A673 (cell line): Measurements from ENCODE around the gene KCNQ1. TPM values are rescaled to one million over a fixed set of nuclear protein-coding genes. Genes with fewer than 3 reads are reported as not detected.

Experiments used
- BruUV-seq: library from RNA; stranded (reverse); fragments of 400-500 nt; replicated peaks from 2 replicates; lab custom pipeline; 2021; lab: Mats Ljungman, UMichigan
- CTCF ChIA-PET: fragments of 300-600 bp; sonication (Branson Sonifier 250); formaldehyde crosslinking; loops from one replicate; lab custom pipeline; 2022; ENCODE audit warnings: antibody characterized with exemption; lab: Charles Lee
- POLR2A ChIA-PET: fragments of 300-600 bp; sonication (Branson Sonifier 250); formaldehyde crosslinking; loops from one replicate; lab custom pipeline; 2022; ENCODE audit warnings: antibody characterized with exemption; ENCODE audit not compliant: low non-redundant PET; lab: Charles Lee
- DNase-seq: peaks from one replicate; pipeline ENCODE4 v3.0.0-alpha.2; 2015; ENCODE audit warnings: low spot score
- H3K27ac ChIP-seq: fragments of 200-600 bp; sonication (generic); 2 replicates; pipeline ENCODE4 v1.5.1; 2016; ENCODE audit warnings: mixed run types, low read depth, mild to moderate bottlenecking, mixed read lengths, antibody characterized with exemption, low read length; ENCODE audit not compliant: poor library complexity, severe bottlenecking
- H3K27me3 ChIP-seq: fragments of 200-600 bp; sonication (generic); replicated peaks from 2 replicates; pipeline ENCODE4 v1.6.1; 2017; ENCODE audit warnings: mixed run types, low read depth, mild to moderate bottlenecking, mixed read lengths, antibody characterized with exemption, low read length; ENCODE audit not compliant: insufficient read depth, poor library complexity
- H3K36me3 ChIP-seq: fragments of 200-600 bp; sonication (generic); 2 replicates; pipeline ENCODE4 v1.6.1; 2016; ENCODE audit warnings: mixed run types, mild to moderate bottlenecking, mixed read lengths, antibody characterized with exemption, low read length; ENCODE audit not compliant: insufficient read depth, poor library complexity, severe bottlenecking
- H3K4me1 ChIP-seq: fragments of 200-600 bp; sonication (generic); 2 replicates; pipeline ENCODE4 v1.6.1; 2017; ENCODE audit warnings: mixed run types, mild to moderate bottlenecking, mixed read lengths, antibody characterized with exemption, low read length; ENCODE audit not compliant: insufficient read depth, poor library complexity, severe bottlenecking
- H3K4me3 ChIP-seq: fragments of 200-600 bp; sonication (generic); 2 replicates; pipeline ENCODE4 v1.5.1; 2016; ENCODE audit warnings: low read depth, mixed run types, mild to moderate bottlenecking, mixed read lengths, low read length; ENCODE audit not compliant: poor library complexity, severe bottlenecking
- H3K9me3 ChIP-seq: fragments of 200-600 bp; sonication (generic); 2 replicates; pipeline ENCODE4 v1.6.1; 2016; ENCODE audit warnings: mixed run types, low read depth, mild to moderate bottlenecking, mixed read lengths, antibody characterized with exemption, low read length; ENCODE audit not compliant: poor library complexity, severe bottlenecking
- EZH2 ChIP-seq: fragments of 200-600 bp; sonication (generic); IDR thresholded peaks from 2 replicates; pipeline ENCODE4 v1.6.1; 2017; ENCODE audit warnings: borderline replicate concordance, low read depth, mild to moderate bottlenecking, mixed read lengths, antibody characterized with exemption, low read length; ENCODE audit not compliant: poor library complexity, severe bottlenecking
- intact Hi-C: fragments of 100-400 bp; cut with micrococcal nuclease; formaldehyde crosslinking; loops from one replicate; pipeline ENCODE4 v1.10.0; 2022; ENCODE audit not compliant: unreplicated experiment
- total RNA-seq: library from RNA; stranded (reverse); gene quantifications from 2 replicates; pipeline ENCODE4 v1.2.3, GENCODE V29; 2021
- TF ChIP-seq, protein P1 (sequence below): fragments of 300-800, 200-600 bp; sonication (generic); conservative IDR thresholded peaks from 2 replicates; pipeline ENCODE4 v1.5.1; 2017; ENCODE audit warnings: low read depth, mild to moderate bottlenecking, antibody characterized with exemption, low read length, moderate library complexity, mixed read lengths

Gene KCNQ1
- total RNA-seq, 1 experiment from 2014 or later = not detected

DNA sequence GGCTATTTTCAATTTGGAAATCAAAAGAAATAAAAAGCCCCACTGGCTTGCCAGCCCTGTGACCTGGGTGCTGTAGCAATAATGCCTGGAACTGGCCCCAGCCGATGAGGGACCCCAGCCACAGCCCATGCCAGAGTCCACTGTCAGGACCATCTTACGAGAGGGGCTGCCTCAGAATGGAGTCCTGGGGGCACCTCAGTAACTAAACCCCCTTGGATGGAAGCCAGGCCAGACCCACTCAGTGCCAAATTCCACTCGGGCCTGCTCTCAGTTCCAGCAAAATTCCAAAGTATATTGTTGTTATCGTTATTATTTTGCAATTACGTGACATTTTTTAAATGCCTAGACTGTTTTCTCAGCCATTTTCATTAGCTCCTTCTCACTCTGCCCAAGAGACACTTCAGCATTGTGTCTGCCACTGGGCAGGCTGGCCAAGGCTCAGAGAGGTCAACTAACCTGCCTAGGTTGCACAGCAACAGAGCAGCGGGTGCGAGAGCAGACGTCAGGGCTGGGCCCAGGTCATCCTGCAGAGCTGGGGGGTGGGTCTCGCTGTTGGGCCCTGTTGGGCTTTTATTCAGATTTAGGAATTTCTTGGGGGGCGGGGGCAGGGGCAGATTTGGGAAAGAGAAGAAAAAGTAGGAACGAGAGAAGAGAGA is 421.2 kb downstream of the KCNQ1 start:
- Histone ChIP-seq H3K27ac (no peak overlapping the region), H3K36me3 (no peaks in the 10 kb centered on the region), H3K4me1 (no peaks in the 10 kb centered on the region), H3K27me3 (peaks cover 43% of the 10 kb centered on the region), H3K4me3 (no peak overlapping the region), H3K9me3 (no peaks in the 10 kb centered on the region)
- no TSS peak for BruUV-seq
- ChIA-PET POLR2A (no interaction called here), CTCF (no interaction called here)
- TF ChIP-seq, protein P1, sequence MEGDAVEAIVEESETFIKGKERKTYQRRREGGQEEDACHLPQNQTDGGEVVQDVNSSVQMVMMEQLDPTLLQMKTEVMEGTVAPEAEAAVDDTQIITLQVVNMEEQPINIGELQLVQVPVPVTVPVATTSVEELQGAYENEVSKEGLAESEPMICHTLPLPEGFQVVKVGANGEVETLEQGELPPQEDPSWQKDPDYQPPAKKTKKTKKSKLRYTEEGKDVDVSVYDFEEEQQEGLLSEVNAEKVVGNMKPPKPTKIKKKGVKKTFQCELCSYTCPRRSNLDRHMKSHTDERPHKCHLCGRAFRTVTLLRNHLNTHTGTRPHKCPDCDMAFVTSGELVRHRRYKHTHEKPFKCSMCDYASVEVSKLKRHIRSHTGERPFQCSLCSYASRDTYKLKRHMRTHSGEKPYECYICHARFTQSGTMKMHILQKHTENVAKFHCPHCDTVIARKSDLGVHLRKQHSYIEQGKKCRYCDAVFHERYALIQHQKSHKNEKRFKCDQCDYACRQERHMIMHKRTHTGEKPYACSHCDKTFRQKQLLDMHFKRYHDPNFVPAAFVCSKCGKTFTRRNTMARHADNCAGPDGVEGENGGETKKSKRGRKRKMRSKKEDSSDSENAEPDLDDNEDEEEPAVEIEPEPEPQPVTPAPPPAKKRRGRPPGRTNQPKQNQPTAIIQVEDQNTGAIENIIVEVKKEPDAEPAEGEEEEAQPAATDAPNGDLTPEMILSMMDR = no peak
- TF ChIP-seq EZH2 = no peak
- intact Hi-C loops = no loop called here
- no peak for DNase-seq

DNA sequence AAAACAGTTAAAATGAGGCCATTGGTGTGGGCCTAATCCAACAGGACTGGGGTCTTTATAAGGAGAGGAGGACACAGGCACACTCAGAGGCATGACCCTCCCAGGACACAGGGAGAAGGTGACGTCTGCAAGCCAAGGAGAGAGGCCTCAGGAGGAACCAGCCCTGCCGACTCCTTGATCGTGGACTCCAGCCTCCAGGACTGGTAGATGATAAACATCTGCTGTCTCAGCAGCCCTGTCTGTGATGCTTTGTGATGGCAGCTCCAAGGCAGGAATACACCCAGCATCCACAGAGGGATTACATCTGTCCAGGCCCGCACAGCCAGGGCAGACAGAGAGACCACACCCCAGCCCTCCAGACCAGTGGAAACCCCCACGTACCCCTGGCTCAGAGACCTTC is 422.3 kb downstream of the KCNQ1 start:
- H3K9me3 ChIP-seq = no peaks in the 10 kb centered on the region
- no peaks in the 10 kb centered on the region for H3K4me1 ChIP-seq
- TF ChIP-seq, protein P1 = no peak
- TF ChIP-seq EZH2 = no peak
- BruUV-seq = no TSS peak
- no peak for DNase-seq
- no peak overlapping the region for H3K4me3 ChIP-seq
- ChIA-PET POLR2A (no interaction called here), CTCF (no interaction called here)
- H3K36me3 ChIP-seq = no peaks in the 10 kb centered on the region
- peaks cover 33% of the 10 kb centered on the region for H3K27me3 ChIP-seq
- intact Hi-C loops = no loop called here
- no peak overlapping the region for H3K27ac ChIP-seq

DNA sequence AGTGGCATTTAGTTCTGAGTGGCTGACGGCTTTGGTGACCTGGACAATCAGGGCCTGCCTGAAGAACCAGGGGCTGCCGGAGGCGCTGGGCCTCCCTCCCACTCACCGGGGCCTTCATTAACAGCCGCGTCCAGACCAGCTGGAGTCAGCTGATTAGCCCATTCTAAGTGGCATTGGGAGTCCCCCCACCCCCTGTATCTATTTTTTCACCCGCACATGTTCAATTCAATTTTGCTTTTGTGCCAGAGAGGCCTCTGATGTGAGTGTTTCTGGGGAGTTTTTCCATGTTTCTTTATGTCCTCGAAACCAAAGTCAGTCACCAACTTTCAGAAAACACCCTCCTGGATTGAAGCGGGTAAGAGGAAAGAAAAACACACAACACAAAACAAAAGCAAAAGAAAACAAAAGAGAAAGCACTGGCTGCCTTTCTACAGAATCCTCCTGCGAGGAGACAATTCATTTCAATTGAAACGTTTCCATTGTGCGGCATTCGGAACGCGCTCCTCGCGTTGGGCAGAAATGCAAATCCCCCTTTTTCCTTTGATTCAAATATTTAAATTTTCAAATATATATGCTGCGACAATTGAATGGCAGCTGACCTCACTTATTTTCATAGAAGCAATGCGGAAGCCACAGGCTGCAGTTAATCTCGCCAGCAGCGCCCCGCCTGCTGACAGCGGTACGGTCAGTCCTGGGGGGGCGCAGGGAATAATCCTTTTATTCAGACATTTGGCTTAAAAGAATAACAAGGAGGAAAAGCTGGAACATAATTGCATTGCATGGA is 423.1 kb downstream of the KCNQ1 start:
- no peak for DNase-seq
- TF ChIP-seq, protein P1 = no peak
- TF ChIP-seq EZH2 = no peak

More for the DNA sequence above, 423.1 kb downstream of the KCNQ1 start:
- no TSS peak for BruUV-seq
- Histone ChIP-seq H3K36me3 (no peaks in the 10 kb centered on the region), H3K4me3 (no peak overlapping the region), H3K27me3 (peaks cover 26% of the 10 kb centered on the region), H3K27ac (no peak overlapping the region), H3K4me1 (no peaks in the 10 kb centered on the region), H3K9me3 (no peaks in the 10 kb centered on the region)
- ChIA-PET POLR2A (no interaction called here), CTCF (no interaction called here)
- intact Hi-C loops = no loop called here
